GM12878 (cell line): ENCODE results near the gene SPATA46.

Experiments used
- CEBPZ ChIP-seq: fragments of 150-350 bp; IDR thresholded peaks from 2 replicates; pipeline ENCODE4 v1.6.1; 2016; ENCODE audit warnings: low read depth, low read length
- CTCF ChIP-seq, 3 experiments: IDR thresholded peaks in 2 of 3; conservative IDR thresholded peaks in 1 of 3; 2 replicates each; pipeline ENCODE4 v1.5.1; 2011; ENCODE audit warnings: low read depth in 3 of 3, low read length in 3 of 3, mild to moderate bottlenecking in 3 of 3, control low read depth in 2 of 3, moderate library complexity in 2 of 3, inconsistent platforms in 1 of 3, mixed read lengths in 1 of 3; ENCODE audit not compliant: control insufficient read depth in 2 of 3, insufficient read depth in 1 of 3; ENCODE audit errors: extremely low read depth in 1 of 3
- EP300 ChIP-seq, 2 experiments: fragments of 150-350 bp in 1 of 2; IDR thresholded peaks; 2 replicates each; pipeline ENCODE4 v1.6.1; 2011 to 2012; ENCODE audit warnings: low read depth in 2 of 2, low read length in 2 of 2, borderline replicate concordance in 1 of 2, improper control_type of control experiment in 1 of 2, inconsistent platforms in 1 of 2; ENCODE audit not compliant: control insufficient read depth in 1 of 2
- JUND ChIP-seq: IDR thresholded peaks from 2 replicates; pipeline ENCODE4 v1.6.1; 2012; ENCODE audit warnings: low read depth, mild to moderate bottlenecking, low read length, improper control_type of control experiment, moderate library complexity
- NFXL1 ChIP-seq: fragments of 450-650 bp; IDR thresholded peaks from 2 replicates; pipeline ENCODE4 v1.6.1; 2017; ENCODE audit warnings: antibody characterized with exemption, mild to moderate bottlenecking, borderline replicate concordance
- PKNOX1 ChIP-seq: fragments of 450-650 bp; IDR thresholded peaks from 2 replicates; pipeline ENCODE4 v1.6.1; 2016; ENCODE audit warnings: mild to moderate bottlenecking
- POLR2A ChIP-seq: IDR thresholded peaks from 2 replicates; pipeline ENCODE4 v1.6.1; 2011; ENCODE audit warnings: low read depth, mild to moderate bottlenecking, low read length
- SREBF2 ChIP-seq: IDR thresholded peaks from 2 replicates; pipeline ENCODE4 v1.6.1; 2012; ENCODE audit warnings: mild to moderate bottlenecking, low read length
- TBL1XR1 ChIP-seq: IDR thresholded peaks from 2 replicates; pipeline ENCODE4 v1.6.1; 2012; ENCODE audit warnings: low read depth, low read length, improper control_type of control experiment
- ZNF207 ChIP-seq: fragments of 450-650 bp; IDR thresholded peaks from 2 replicates; pipeline ENCODE4 v1.6.1; 2014; ENCODE audit warnings: antibody characterized with exemption, mild to moderate bottlenecking, borderline replicate concordance

- TF ChIP-seq JUND (no peak), CEBPZ (no peak), CTCF (IDR thresholded peaks at IDR 0.05 in 2 of 3, conservative IDR thresholded peaks at IDR 0.05 in 1 of 3; ENCODE audit: control insufficient read depth in 2 of 3, extremely low read depth in 1 of 3, insufficient read depth in 1 of 3, low read depth in 3 of 3, low read length in 3 of 3) (no peak), NFXL1 (no peak), TBL1XR1 (no peak), ZNF207 (no peak), POLR2A (no peak), SREBF2 (no peak), PKNOX1 (no peak), EP300 (IDR thresholded peaks at IDR 0.05; ENCODE audit: borderline replicate concordance in 1 of 2, control insufficient read depth in 1 of 2, low read depth in 2 of 2, low read length in 2 of 2) (no peak)
These were observed 10.8 kb upstream of the SPATA46 start for GRCh38 chr1:162387226-162388082.
